Kidney (tissue), 14 donors: ENCODE results near the gene PTPRG. TPM values are rescaled to one million over a fixed set of nuclear protein-coding genes. Genes with fewer than 3 reads are reported as not detected.

Experiments used
- DNase-seq, 5 donors: peaks; one replicate each; pipeline ENCODE4 v3.0.0-alpha.2; 2013 to 2020
- FAIRE-seq: peaks from 2 replicates; lab custom pipeline; 2012; peaks lifted over from hg19 to GRCh38; lab: Jason Lieb, UNC
- H3K27ac ChIP-seq, 2 donors: one replicate each; pipeline ENCODE4 v1.7.0; 2013; ENCODE audit warnings: low read depth in 2 of 2, low read length in 2 of 2, inconsistent platforms in 1 of 2
- H3K27me3 ChIP-seq: one replicate; pipeline ENCODE4 v1.7.1; 2013; ENCODE audit warnings: low read length, inconsistent platforms; ENCODE audit not compliant: control insufficient read depth, insufficient read depth
- H3K36me3 ChIP-seq, 3 donors: one replicate each; pipeline versions ENCODE4 v1.7.0 to v1.7.1; 2013; ENCODE audit warnings: low read length in 3 of 3, control low read depth in 1 of 3, inconsistent platforms in 1 of 3; ENCODE audit not compliant: insufficient read depth in 3 of 3, control insufficient read depth in 2 of 3
- H3K4me1 ChIP-seq, 3 donors: one replicate each; pipeline versions ENCODE4 v1.7.0 to v1.7.1; 2013; ENCODE audit warnings: low read length in 3 of 3, inconsistent platforms in 1 of 3, low read depth in 1 of 3; ENCODE audit not compliant: control insufficient read depth in 2 of 3, insufficient read depth in 2 of 3
- H3K4me3 ChIP-seq, 3 donors: one replicate each; pipeline versions ENCODE4 v1.7.0 to v1.8.1; 2013; ENCODE audit warnings: low read length in 3 of 3, control low read depth in 1 of 3, inconsistent platforms in 1 of 3
- H3K9ac ChIP-seq, 3 donors: one replicate each; pipeline versions ENCODE4 v1.7.0 to v1.7.1; 2013; ENCODE audit warnings: low read length in 3 of 3, control low read depth in 1 of 3, inconsistent platforms in 1 of 3
- H3K9me3 ChIP-seq, 3 donors: one replicate each; pipeline versions ENCODE4 v1.7.0 to v1.7.1; 2013; ENCODE audit warnings: low read length in 3 of 3, control low read depth in 1 of 3, inconsistent platforms in 1 of 3; ENCODE audit not compliant: control insufficient read depth in 2 of 3, insufficient read depth in 1 of 3
- CTCF ChIP-seq: IDR thresholded peaks from 3 replicates; pipeline ENCODE4 v1.5.1; 2012; ENCODE audit warnings: mild to moderate bottlenecking, moderate library complexity, borderline replicate concordance; ENCODE audit not compliant: insufficient read depth; ENCODE audit errors: extremely low read depth
- intact Hi-C: fragments of 100-400 bp; cut with DNase I; formaldehyde crosslinking; loops from one replicate; pipeline ENCODE4 v1.11.1; 2022
- polyA plus RNA-seq: library from polyadenylated mRNA; stranded (reverse); fragments of 350-450 nt; fragmentation: Illumina TruSeq; extraction: RNeasy Lipid Tissue Mini Kit (QIAGEN cat#74804); gene quantifications from one replicate; pipeline ENCODE4 v1.2.3, GENCODE V29; 2014; ENCODE audit warnings: low read depth, low replicate concordance; ENCODE audit not compliant: insufficient read depth
- total RNA-seq: library from RNA; stranded (reverse); fragmentation: NEBNext Ultra II Directional; extraction: Animal tissue kit (Norgen Biotek cat#: 25700); gene quantifications from one replicate; pipeline ENCODE4 v1.2.1, GENCODE V29; 2021
- donor health status: control.
- donor health status: control.
- donor health status: control.
- donor health status: control.
- donor health status: control.
- donor health status: DM: yes; HTN: yes; CAD: no.
- donor health status: Normal renal cell carcinoma (clear cell type).

The PTPRG gene
- total and polyA plus RNA-seq, 2 donors from 2014 or later, result 9.2 to 154 TPM

- intact Hi-C loops, result no loop called here
- H3K27ac ChIP-seq, result no peak overlapping the region
- H3K36me3 ChIP-seq, result no peaks in the 10 kb centered on the region
- no peak for FAIRE-seq
- H3K9me3 ChIP-seq, result no peaks in the 10 kb centered on the region
- DNase-seq, result no peak
- peaks cover 0 to 9% (median 7%) of the 10 kb centered on the region in 3 donors for H3K4me1 ChIP-seq
- H3K4me3 ChIP-seq, result no peak overlapping the region
- H3K9ac ChIP-seq, result no peak overlapping the region
- H3K27me3 ChIP-seq, result no peaks in the 10 kb centered on the region
- TF ChIP-seq CTCF, result no peak
These were observed 293.8 kb downstream of the PTPRG start for GRCh38 chr3:61855211-61855610.

DNA sequence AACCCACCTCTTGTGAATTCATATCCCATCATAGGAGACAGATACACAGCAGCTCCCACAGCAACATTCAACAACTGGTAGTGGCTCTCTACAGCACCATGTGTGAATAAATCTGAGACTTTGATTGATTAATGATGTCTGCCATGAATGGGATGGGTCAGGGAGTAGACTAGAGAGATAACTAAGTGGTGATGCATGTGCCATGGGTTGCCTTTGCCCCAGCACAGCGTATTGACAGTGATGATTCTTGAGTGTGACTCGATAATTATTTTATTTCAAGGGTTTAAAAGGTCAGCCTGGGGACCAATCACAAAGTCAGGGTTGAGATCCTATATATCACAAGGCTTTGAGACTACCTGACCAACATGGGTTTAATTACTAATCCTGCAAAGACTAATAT lies 295.9 kb downstream of the PTPRG start:
- no peak for TF ChIP-seq CTCF
- DNase-seq, result no peak
- Histone ChIP-seq H3K27me3 (no peaks in the 10 kb centered on the region), H3K27ac (no peak overlapping the region), H3K9ac (no peak overlapping the region), H3K36me3 (no peaks in the 10 kb centered on the region), H3K9me3 (no peaks in the 10 kb centered on the region), H3K4me1 (peaks cover 0 to 9% (median 7%) of the 10 kb centered on the region in 3 donors), H3K4me3 (no peak overlapping the region)
- intact Hi-C loops, result no loop called here
- FAIRE-seq, result no peak

DNA sequence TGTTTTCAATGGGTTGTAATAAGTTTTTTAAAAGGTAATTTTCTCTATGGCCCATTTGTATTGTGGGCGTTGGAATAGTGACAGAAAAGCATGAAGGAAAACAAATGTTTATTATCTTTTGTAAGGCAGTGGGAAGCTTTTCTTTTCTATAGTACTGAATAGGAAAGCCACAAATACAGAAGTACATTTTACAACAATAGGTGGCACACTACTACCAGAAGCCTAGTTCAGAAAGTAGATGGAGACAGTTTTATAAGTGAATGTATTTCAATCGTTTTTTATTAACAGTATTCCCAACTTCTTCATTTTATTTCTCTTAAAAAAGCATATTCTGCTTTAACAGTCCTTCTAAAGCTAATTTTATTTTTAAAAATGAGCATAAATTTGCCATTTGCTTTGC lies 296.7 kb downstream of the PTPRG start:
- peak; percentile 55 for TF ChIP-seq CTCF
- H3K27ac ChIP-seq, result no peak overlapping the region
- H3K9me3 ChIP-seq, result no peaks in the 10 kb centered on the region
- H3K9ac ChIP-seq, result no peak overlapping the region
- no peaks in the 10 kb centered on the region for H3K36me3 ChIP-seq
- H3K4me1 ChIP-seq, result peaks cover 0 to 11% (median 8%) of the 10 kb centered on the region in 3 donors
- H3K4me3 ChIP-seq, result no peak overlapping the region
- FAIRE-seq, result peak; percentile 80
- intact Hi-C loops, result no loop called here
- H3K27me3 ChIP-seq, result no peaks in the 10 kb centered on the region
- DNase-seq, result peak in 2 of 5 donors; percentile 30 to 61

- Histone ChIP-seq H3K9me3 (no peaks in the 10 kb centered on the region), H3K27me3 (no peaks in the 10 kb centered on the region), H3K9ac (no peak overlapping the region), H3K4me1 (peaks cover 0 to 21% (median 18%) of the 10 kb centered on the region in 3 donors), H3K4me3 (no peak overlapping the region), H3K27ac (no peak overlapping the region), H3K36me3 (no peaks in the 10 kb centered on the region)
- DNase-seq, result no peak
- intact Hi-C loops, result loop anchor here (10.0 kb wide), 1 partner anchor 323 kb away; no protein-coding TSS in a partner anchor
- TF ChIP-seq CTCF, result no peak
- no peak for FAIRE-seq
These were observed 300.0 kb downstream of the PTPRG start for GRCh38 chr3:61861410-61861809.
